IMR-90 (cell line): ENCODE measurements around the gene ASCL5. TPM values are rescaled to one million over a fixed set of nuclear protein-coding genes. Genes with fewer than 3 reads are reported as not detected.
A peak's percentile ranks its signal among the peaks of the same experiment; 100 is the strongest.

ENCODE experiments used
- ATAC-seq: fragments of 200-7000 bp; cut with Tn5 transposase; 2 replicates; pipeline ENCODE4 v1.9.1; 2020; ENCODE audit warnings: low read depth, mild to moderate bottlenecking, moderate library complexity
- BruUV-seq: library from RNA; stranded (reverse); fragments of 400-500 nt; replicated peaks from 2 replicates; lab custom pipeline; 2021; lab: Mats Ljungman, UMichigan
- CTCF ChIA-PET: fragments of 300-600 bp; formaldehyde crosslinking; extraction: SDS; loops from one replicate; lab custom pipeline; 2021; ENCODE audit warnings: antibody characterized with exemption; lab: Yijun Ruan, JAX
- POLR2A ChIA-PET: fragments of 300-600 bp; sonication (Branson Sonifier 250); formaldehyde crosslinking; loops from one replicate; lab custom pipeline; 2022; ENCODE audit warnings: antibody characterized with exemption; ENCODE audit not compliant: unreplicated experiment; lab: Charles Lee
- DNase-seq: peaks from one replicate; pipeline ENCODE4 v3.0.0; 2013
- H2AFZ ChIP-seq: replicated peaks from 2 replicates; pipeline ENCODE3; 2013; ENCODE audit warnings: low read length, mild to moderate bottlenecking; ENCODE audit not compliant: poor library complexity
- H2AK5ac ChIP-seq: 2 replicates; pipeline ENCODE4 v1.6.1; 2013; ENCODE audit warnings: low read depth, low read length, inconsistent platforms
- H2AK9ac ChIP-seq: replicated peaks from 2 replicates; pipeline ENCODE3; 2013; ENCODE audit warnings: mild to moderate bottlenecking, low read depth, low read length, moderate library complexity; ENCODE audit not compliant: poor library complexity
- H2BK120ac ChIP-seq: 2 replicates; pipeline ENCODE4 v1.6.1; 2013; ENCODE audit warnings: low read depth, low read length, inconsistent platforms
- H2BK15ac ChIP-seq: 3 replicates; pipeline ENCODE4 v1.6.1; 2013; ENCODE audit warnings: low read depth, low read length, inconsistent platforms
- H2BK20ac ChIP-seq: 2 replicates; pipeline ENCODE4 v1.6.1; 2013; ENCODE audit warnings: low read depth, mild to moderate bottlenecking, inconsistent platforms, low read length, moderate library complexity
- H2BK5ac ChIP-seq: 2 replicates; pipeline ENCODE4 v1.6.1; 2013; ENCODE audit warnings: mild to moderate bottlenecking, low read depth, low read length, inconsistent platforms; ENCODE audit not compliant: poor library complexity, severe bottlenecking
- H3K14ac ChIP-seq: replicated peaks from 2 replicates; pipeline ENCODE4 v1.6.1; 2013; ENCODE audit warnings: low read depth, low read length, inconsistent platforms
- H3K18ac ChIP-seq: 2 replicates; pipeline ENCODE4 v1.6.1; 2013; ENCODE audit warnings: low read depth, low read length, control low read depth
- H3K23ac ChIP-seq: 2 replicates; pipeline ENCODE4 v1.6.1; 2013; ENCODE audit warnings: low read depth, low read length, inconsistent platforms
- H3K27ac ChIP-seq: 2 replicates; pipeline ENCODE4 v1.5.1; 2013; ENCODE audit warnings: mild to moderate bottlenecking, control low read depth, low read length; ENCODE audit not compliant: insufficient read depth
- H3K27me3 ChIP-seq: 2 replicates; pipeline ENCODE4 v1.6.1; 2013; ENCODE audit warnings: low read length; ENCODE audit not compliant: control insufficient read depth, insufficient read depth
- H3K36me3 ChIP-seq: 2 replicates; pipeline ENCODE4 v1.6.1; 2013; ENCODE audit warnings: low read length, mixed read lengths; ENCODE audit not compliant: control insufficient read depth, insufficient read depth
- H3K4ac ChIP-seq: 2 replicates; pipeline ENCODE4 v1.6.1; 2013; ENCODE audit warnings: low read depth, low read length, inconsistent platforms
- H3K4me1 ChIP-seq: 2 replicates; pipeline ENCODE4 v1.6.1; 2013; ENCODE audit warnings: low read length, mixed read lengths; ENCODE audit not compliant: control insufficient read depth, insufficient read depth
- H3K4me2 ChIP-seq: 2 replicates; pipeline ENCODE4 v1.6.1; 2013; ENCODE audit warnings: low read depth, mild to moderate bottlenecking, control low read depth, low read length, moderate library complexity
- H3K4me3 ChIP-seq: 2 replicates; pipeline ENCODE4 v1.5.1; 2013; ENCODE audit warnings: low read depth, mild to moderate bottlenecking, control low read depth, low read length, moderate library complexity; ENCODE audit not compliant: insufficient read depth
- H3K56ac ChIP-seq: 2 replicates; pipeline ENCODE4 v1.6.1; 2013; ENCODE audit warnings: low read length, inconsistent platforms; ENCODE audit not compliant: insufficient read depth; ENCODE audit errors: extremely low read depth
- H3K79me1 ChIP-seq, 2 experiments: 2 replicates each; pipeline ENCODE4 v1.6.1; 2013; ENCODE audit warnings: low read length in 2 of 2, inconsistent platforms in 1 of 2, low read depth in 1 of 2
- H3K9ac ChIP-seq: 2 replicates; pipeline ENCODE4 v1.6.1; 2013; ENCODE audit warnings: low read depth, low read length, control low read depth
- H3K9me1 ChIP-seq: 2 replicates; pipeline ENCODE4 v1.6.1; 2013; ENCODE audit warnings: low read length, inconsistent platforms; ENCODE audit not compliant: insufficient read depth
- H3K9me3 ChIP-seq: 2 replicates; pipeline ENCODE4 v1.6.1; 2013; ENCODE audit warnings: low read length; ENCODE audit not compliant: control insufficient read depth, insufficient read depth
- H4K20me1 ChIP-seq: 2 replicates; pipeline ENCODE4 v1.6.1; 2013; ENCODE audit warnings: low read length, inconsistent platforms; ENCODE audit not compliant: insufficient read depth
- H4K5ac ChIP-seq: 2 replicates; pipeline ENCODE4 v1.6.1; 2013; ENCODE audit warnings: mild to moderate bottlenecking, low read depth, low read length, control low read depth
- H4K8ac ChIP-seq, 2 experiments: 2 replicates each; pipeline ENCODE4 v1.6.1; 2013; ENCODE audit warnings: low read depth in 2 of 2, low read length in 2 of 2, control low read depth in 1 of 2, inconsistent platforms in 1 of 2
- H4K91ac ChIP-seq: 2 replicates; pipeline ENCODE4 v1.6.1; 2013; ENCODE audit warnings: low read depth, low read length, inconsistent platforms; ENCODE audit not compliant: insufficient read depth
- BHLHE40 ChIP-seq: fragments of 150-350 bp; IDR thresholded peaks from 2 replicates; pipeline ENCODE4 v1.6.1; 2016; ENCODE audit warnings: mild to moderate bottlenecking, low read depth, low read length
- CEBPB ChIP-seq: IDR thresholded peaks from 2 replicates; pipeline ENCODE4 v1.6.1; 2012; ENCODE audit warnings: low read depth, low read length, improper control_type of control experiment
- CHD1 ChIP-seq: IDR thresholded peaks from 2 replicates; pipeline ENCODE4 v1.6.1; 2012; ENCODE audit warnings: low read depth, low read length, improper control_type of control experiment
- ELK1 ChIP-seq: fragments of 150-350 bp; IDR thresholded peaks from 2 replicates; pipeline ENCODE4 v1.6.1; 2016; ENCODE audit warnings: low read depth, mild to moderate bottlenecking, low read length, moderate library complexity, borderline replicate concordance
- FOS ChIP-seq: fragments of 150-350 bp; IDR thresholded peaks from 2 replicates; pipeline ENCODE4 v1.6.1; 2016; ENCODE audit warnings: low read depth, low read length
- NFE2L2 ChIP-seq: fragments of 150-350 bp; IDR thresholded peaks from 2 replicates; pipeline ENCODE4 v1.6.1; 2016; ENCODE audit warnings: low read depth, mild to moderate bottlenecking, low read length
- RAD21 ChIP-seq: IDR thresholded peaks from 2 replicates; pipeline ENCODE4 v1.6.1; 2012; ENCODE audit warnings: low read length, improper control_type of control experiment
- RCOR1 ChIP-seq: IDR thresholded peaks from 2 replicates; pipeline ENCODE4 v1.6.1; 2012; ENCODE audit warnings: mild to moderate bottlenecking, low read length, improper control_type of control experiment; ENCODE audit not compliant: insufficient replicate concordance
- RFX5 ChIP-seq: IDR thresholded peaks from 2 replicates; pipeline ENCODE4 v1.8.0; 2012; ENCODE audit warnings: low read depth, mild to moderate bottlenecking, low read length, moderate library complexity
- WGBS, 2 experiments: methylation state at CpG; one replicate each; pipeline versions ENCODE4 v1.1.5 to v1.1.7; 2013; ENCODE audit warnings: missing lambda C conversion rate in 2 of 2; ENCODE audit not compliant: insufficient read length in 1 of 2; ENCODE audit errors: extremely low coverage in 2 of 2; 5-methylcytosine and 5-hydroxymethylcytosine counted together
- dilution Hi-C: fragments of 300-500 bp; cut with HindIII; formaldehyde crosslinking; loops from one replicate; pipeline ENCODE4 v1.14.3; 2018; ENCODE audit warnings: low sequenced_read_pairs; ENCODE audit not compliant: unreplicated experiment
- in situ Hi-C: fragments of 300-500 bp; cut with MboI; formaldehyde crosslinking; loops from 3 replicates; pipeline ENCODE4 v1.14.3; 2019; ENCODE audit warnings: low sequenced_read_pairs, inconsistent platforms, mixed read lengths
- intact Hi-C: fragments of 100-400 bp; cut with micrococcal nuclease; formaldehyde crosslinking; loops from 2 replicates; pipeline ENCODE4 v1.10.0; 2022
- polyA plus RNA-seq, 3 experiments: library from polyadenylated mRNA; depleted of rRNA; stranded (reverse); fragments of >200 nt; gene quantifications; 2 replicates each; pipeline ENCODE4 v1.2.3, GENCODE V29; 2012; ENCODE audit warnings: low replicate concordance in 1 of 3
- total RNA-seq: library from RNA; depleted of rRNA; stranded (reverse); fragments of >200 nt; gene quantifications from 2 replicates; pipeline ENCODE4 v1.2.3, GENCODE V29; 2012

ASCL5 gene
- total and polyA plus RNA-seq, 2 of the 4 experiments (the other 2 are of a cell fraction), result not detected

GRCh38 chr1:201096977-201097856, 29.8 kb downstream of the ASCL5 start (continued):
- TF ChIP-seq CHD1, result no peak

- CTCF ChIA-PET, result no interaction called here
- TF ChIP-seq RAD21 (no peak), CEBPB (0 out of 2 replicates have a peak, but pooled peaks have one; percentile 10), ELK1 (no peak), NFE2L2 (no peak), BHLHE40 (no peak), FOS (no peak), RCOR1 (no peak), RFX5 (no peak)
- dilution Hi-C loops, result no loop called here
Observed at GRCh38 chr1:201096041-201096461, 30.9 kb downstream of the ASCL5 start.

More at GRCh38 chr1:201096041-201096461, 30.9 kb downstream of the ASCL5 start:
- Histone ChIP-seq H3K36me3 (no peaks in the 10 kb centered on the region), H4K5ac (no peak overlapping the region), H2BK20ac (no peak overlapping the region), H4K8ac (no peak overlapping the region), H3K4ac (no peak overlapping the region), H3K9me3 (no peaks in the 10 kb centered on the region), H4K20me1 (no peaks in the 10 kb centered on the region), H2BK5ac (no peak overlapping the region), H2BK15ac (no peak overlapping the region), H2AK5ac (no peak overlapping the region), H3K27ac (no peak overlapping the region), H3K9ac (no peak overlapping the region), H3K18ac (no peak overlapping the region), H3K4me3 (no peak overlapping the region), H3K4me2 (no peak overlapping the region), H3K27me3 (peaks cover 79% of the 10 kb centered on the region), H3K23ac (no peak overlapping the region), H2AK9ac (no peak overlapping the region), H3K14ac (no peak overlapping the region), H2BK120ac (no peak overlapping the region), H3K79me1 (no peaks in the 10 kb centered on the region), H3K4me1 (no peaks in the 10 kb centered on the region), H3K56ac (no peak overlapping the region), H4K91ac (no peak overlapping the region), H2AFZ (no peak overlapping the region), H3K9me1 (no peaks in the 10 kb centered on the region)
- intact Hi-C loops (no loop called here), in situ Hi-C loops (no loop called here)
- no peak for ATAC-seq
- POLR2A ChIA-PET, result no interaction called here
- WGBS, 2 experiments, result no CpG with 5 or more reads among the region's 5 CpGs
- no peak for DNase-seq
- BruUV-seq, result no TSS peak
